Measurements from ENCODE around the gene PBX1. TPM values are rescaled to one million over a fixed set of nuclear protein-coding genes. Genes with fewer than 3 reads are reported as not detected.

Gene PBX1
- total and polyA plus RNA-seq, 10 of the 15 experiments (the other 5 are each of a cell fraction or from before 2014, with no cell fraction given): 0.05 to 0.28 (median 0.11) TPM; not detected in 5

DNA sequence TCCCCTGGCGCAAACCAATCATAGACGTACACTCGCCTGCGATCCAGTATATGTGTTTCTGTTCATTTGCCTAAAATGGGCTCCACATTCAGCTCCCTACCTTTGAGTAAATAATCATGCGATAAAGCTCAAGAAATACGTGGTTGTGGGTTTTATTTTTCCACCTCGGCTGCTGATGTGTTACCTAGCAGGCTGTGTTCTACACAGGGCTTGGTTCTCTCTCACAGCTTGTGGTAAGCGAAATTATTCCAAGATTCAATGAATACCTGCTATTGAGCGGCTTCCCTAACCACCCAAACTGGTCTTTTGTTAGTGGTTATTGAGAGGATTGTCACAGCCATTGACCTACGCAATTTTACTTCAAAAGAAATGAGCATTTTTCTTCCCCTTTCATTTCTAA is 180.2 kb downstream of the PBX1 start:
- TF ChIP-seq FOXK2 (IDR thresholded peaks at IDR 0.05) (no peak), EED (IDR thresholded peaks at IDR 0.05; ENCODE audit: low read depth) (no peak), ZZZ3 (IDR thresholded peaks at IDR 0.05; ENCODE audit: control insufficient read depth, insufficient read length, low read depth) (no peak), RAD21 (IDR thresholded peaks at IDR 0.05; ENCODE audit: insufficient read depth, low read depth, low read length) (no peak), STAT1 (conservative IDR thresholded peaks at IDR 0.05) (no peak)
- no peak overlapping the region for H3K4me3 ChIP-seq
- BruUV-seq (replicated peaks): no TSS peak
- no peak overlapping the region for H3K9ac ChIP-seq (ENCODE audit: control insufficient read depth, insufficient read depth, low read length)
- in situ Hi-C loops (cut with MboI) (no loop called here), intact Hi-C loops (cut with micrococcal nuclease; ENCODE audit: unreplicated experiment) (no loop called here)
- no peaks in the 10 kb centered on the region for H3K27me3 ChIP-seq (replicated peaks in 1 of 2; ENCODE audit: control insufficient read depth in 2 of 2, insufficient read depth in 2 of 2, low read length in 1 of 2)
- ATAC-seq: no peak
- POLR2A ChIA-PET: interaction anchor here (0.6 kb wide), 1 partner anchor 88 kb away, joined by 3 read pairs; no protein-coding TSS in a partner anchor
- SMC1A ChIA-PET (ENCODE audit: uncharacterized antibody, unreplicated experiment): no interaction called here
- no peak for DNase-seq (ENCODE audit: low read depth, low spot score)
- CTCF ChIA-PET: no interaction called here
- no peak for FAIRE-seq
- WGBS (ENCODE audit: insufficient coverage, insufficient replicate concordance, low lambda C conversion rate, missing lambda C conversion rate): 43% methylated on average over 10 of the region's 10 CpGs
- no peaks in the 10 kb centered on the region for H4K20me1 ChIP-seq (ENCODE audit: control insufficient read depth, insufficient read depth)
- RAD21 ChIA-PET (ENCODE audit: unreplicated experiment): no interaction called here
- no peaks in the 10 kb centered on the region for H3K79me2 ChIP-seq (ENCODE audit: control insufficient read depth, insufficient read depth, low read length)
- no peaks in the 10 kb centered on the region for H3K4me1 ChIP-seq (ENCODE audit: control insufficient read depth, insufficient read depth, low read length)
- no peak overlapping the region for H3K27ac ChIP-seq (ENCODE audit: control insufficient read depth, insufficient read depth)
- no peaks in the 10 kb centered on the region for H3K36me3 ChIP-seq (ENCODE audit: control insufficient read depth in 2 of 2, insufficient read depth in 2 of 2, low read length in 1 of 2)
- no peaks in the 10 kb centered on the region for H3K9me3 ChIP-seq (replicated peaks; ENCODE audit: control insufficient read depth, insufficient read depth, low read length)
- H2AFZ ChIP-seq (ENCODE audit: control insufficient read depth, low read depth, low read length): no peak overlapping the region
- no peak overlapping the region for H3K4me2 ChIP-seq (ENCODE audit: control insufficient read depth, insufficient read depth)

DNA sequence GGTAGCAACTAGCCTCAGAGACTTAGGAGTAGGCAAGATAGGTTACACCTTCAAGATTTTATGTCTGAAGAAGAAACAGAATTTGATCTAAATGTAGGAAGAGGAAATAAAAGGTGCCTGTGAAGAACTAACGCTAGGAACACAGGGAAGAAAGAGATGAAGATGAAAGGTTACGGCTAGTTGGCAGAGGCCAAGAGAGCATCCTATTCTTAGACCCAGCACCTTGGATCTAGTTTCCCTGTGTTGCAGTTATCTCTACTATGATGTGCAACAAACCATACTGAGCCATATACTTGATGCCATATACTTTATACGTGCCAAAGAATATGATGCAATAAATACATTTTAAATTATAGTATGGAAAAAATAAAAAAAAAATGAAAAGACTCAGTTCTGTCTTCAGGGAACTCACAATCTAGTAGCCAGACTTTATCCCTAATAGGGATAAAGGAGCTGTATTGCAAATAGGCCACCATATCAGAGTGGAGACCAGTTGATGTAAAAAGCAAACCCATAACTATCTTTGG is 181.1 kb downstream of the PBX1 start:
- Histone ChIP-seq H3K4me1 (ENCODE audit: control insufficient read depth, insufficient read depth, low read length) (no peaks in the 10 kb centered on the region), H3K27me3 (replicated peaks in 1 of 2; ENCODE audit: control insufficient read depth in 2 of 2, insufficient read depth in 2 of 2, low read length in 1 of 2) (no peaks in the 10 kb centered on the region), H3K9me3 (replicated peaks; ENCODE audit: control insufficient read depth, insufficient read depth, low read length) (no peaks in the 10 kb centered on the region), H3K27ac (ENCODE audit: control insufficient read depth, insufficient read depth) (no peak overlapping the region), H3K79me2 (ENCODE audit: control insufficient read depth, insufficient read depth, low read length) (no peaks in the 10 kb centered on the region), H2AFZ (ENCODE audit: control insufficient read depth, low read depth, low read length) (no peak overlapping the region), H4K20me1 (ENCODE audit: control insufficient read depth, insufficient read depth) (no peaks in the 10 kb centered on the region), H3K36me3 (ENCODE audit: control insufficient read depth in 2 of 2, insufficient read depth in 2 of 2, low read length in 1 of 2) (no peaks in the 10 kb centered on the region), H3K4me3 (no peak overlapping the region), H3K4me2 (ENCODE audit: control insufficient read depth, insufficient read depth) (no peak overlapping the region), H3K9ac (ENCODE audit: control insufficient read depth, insufficient read depth, low read length) (no peak overlapping the region)
- in situ Hi-C loops (cut with MboI) (no loop called here), intact Hi-C loops (cut with micrococcal nuclease; ENCODE audit: unreplicated experiment) (no loop called here)
- ATAC-seq: no peak
- RAD21 ChIA-PET (ENCODE audit: unreplicated experiment): no interaction called here
- SMC1A ChIA-PET (ENCODE audit: uncharacterized antibody, unreplicated experiment): no interaction called here
- FAIRE-seq: no peak
- DNase-seq (ENCODE audit: low read depth, low spot score): no peak
- POLR2A ChIA-PET: no interaction called here
- no TSS peak for BruUV-seq (replicated peaks)
- CTCF ChIA-PET: no interaction called here
- WGBS (ENCODE audit: insufficient coverage, insufficient replicate concordance, low lambda C conversion rate, missing lambda C conversion rate): 72% methylated on average over 3 of the region's 3 CpGs
- TF ChIP-seq, protein P1, sequence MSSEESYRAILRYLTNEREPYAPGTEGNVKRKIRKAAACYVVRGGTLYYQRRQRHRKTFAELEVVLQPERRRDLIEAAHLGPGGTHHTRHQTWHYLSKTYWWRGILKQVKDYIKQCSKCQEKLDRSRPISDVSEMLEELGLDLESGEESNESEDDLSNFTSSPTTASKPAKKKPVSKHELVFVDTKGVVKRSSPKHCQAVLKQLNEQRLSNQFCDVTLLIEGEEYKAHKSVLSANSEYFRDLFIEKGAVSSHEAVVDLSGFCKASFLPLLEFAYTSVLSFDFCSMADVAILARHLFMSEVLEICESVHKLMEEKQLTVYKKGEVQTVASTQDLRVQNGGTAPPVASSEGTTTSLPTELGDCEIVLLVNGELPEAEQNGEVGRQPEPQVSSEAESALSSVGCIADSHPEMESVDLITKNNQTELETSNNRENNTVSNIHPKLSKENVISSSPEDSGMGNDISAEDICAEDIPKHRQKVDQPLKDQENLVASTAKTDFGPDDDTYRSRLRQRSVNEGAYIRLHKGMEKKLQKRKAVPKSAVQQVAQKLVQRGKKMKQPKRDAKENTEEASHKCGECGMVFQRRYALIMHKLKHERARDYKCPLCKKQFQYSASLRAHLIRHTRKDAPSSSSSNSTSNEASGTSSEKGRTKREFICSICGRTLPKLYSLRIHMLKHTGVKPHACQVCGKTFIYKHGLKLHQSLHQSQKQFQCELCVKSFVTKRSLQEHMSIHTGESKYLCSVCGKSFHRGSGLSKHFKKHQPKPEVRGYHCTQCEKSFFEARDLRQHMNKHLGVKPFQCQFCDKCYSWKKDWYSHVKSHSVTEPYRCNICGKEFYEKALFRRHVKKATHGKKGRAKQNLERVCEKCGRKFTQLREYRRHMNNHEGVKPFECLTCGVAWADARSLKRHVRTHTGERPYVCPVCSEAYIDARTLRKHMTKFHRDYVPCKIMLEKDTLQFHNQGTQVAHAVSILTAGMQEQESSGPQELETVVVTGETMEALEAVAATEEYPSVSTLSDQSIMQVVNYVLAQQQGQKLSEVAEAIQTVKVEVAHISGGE (CRISPR knock-in tag; IDR thresholded peaks at IDR 0.05): no peak
- no peak for TF ChIP-seq SIX5 (IDR thresholded peaks at IDR 0.05; ENCODE audit: low read depth, low read length, severe bottlenecking)
- TF ChIP-seq, protein P2, sequence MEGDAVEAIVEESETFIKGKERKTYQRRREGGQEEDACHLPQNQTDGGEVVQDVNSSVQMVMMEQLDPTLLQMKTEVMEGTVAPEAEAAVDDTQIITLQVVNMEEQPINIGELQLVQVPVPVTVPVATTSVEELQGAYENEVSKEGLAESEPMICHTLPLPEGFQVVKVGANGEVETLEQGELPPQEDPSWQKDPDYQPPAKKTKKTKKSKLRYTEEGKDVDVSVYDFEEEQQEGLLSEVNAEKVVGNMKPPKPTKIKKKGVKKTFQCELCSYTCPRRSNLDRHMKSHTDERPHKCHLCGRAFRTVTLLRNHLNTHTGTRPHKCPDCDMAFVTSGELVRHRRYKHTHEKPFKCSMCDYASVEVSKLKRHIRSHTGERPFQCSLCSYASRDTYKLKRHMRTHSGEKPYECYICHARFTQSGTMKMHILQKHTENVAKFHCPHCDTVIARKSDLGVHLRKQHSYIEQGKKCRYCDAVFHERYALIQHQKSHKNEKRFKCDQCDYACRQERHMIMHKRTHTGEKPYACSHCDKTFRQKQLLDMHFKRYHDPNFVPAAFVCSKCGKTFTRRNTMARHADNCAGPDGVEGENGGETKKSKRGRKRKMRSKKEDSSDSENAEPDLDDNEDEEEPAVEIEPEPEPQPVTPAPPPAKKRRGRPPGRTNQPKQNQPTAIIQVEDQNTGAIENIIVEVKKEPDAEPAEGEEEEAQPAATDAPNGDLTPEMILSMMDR (IDR thresholded peaks at IDR 0.05 in 2 of 3, conservative IDR thresholded peaks at IDR 0.05 in 1 of 3; ENCODE audit: control insufficient read depth in 2 of 3, extremely low read depth in 1 of 3, insufficient read depth in 1 of 3, low read depth in 3 of 3, low read length in 3 of 3): no peak
- TF ChIP-seq MYC (IDR thresholded peaks at IDR 0.05; ENCODE audit: insufficient read depth, insufficient read length, insufficient replicate concordance, low read length, severe bottlenecking): no peak
- TF ChIP-seq ZNF207 (IDR thresholded peaks at IDR 0.05; ENCODE audit: borderline replicate concordance): no peak
- no peak for TF ChIP-seq HSF1 (IDR thresholded peaks at IDR 0.05; ENCODE audit: low read depth, low read length)
